PC-9 (cell line): ENCODE results near the gene SRPK2. TPM values are rescaled to one million over a fixed set of nuclear protein-coding genes. Genes with fewer than 3 reads are reported as not detected.

Experiments used
- BruUV-seq: library from RNA; stranded (reverse); fragments of 400-500 nt; replicated peaks from 2 replicates; lab custom pipeline; 2021; lab: Mats Ljungman, UMichigan
- CTCF ChIA-PET: fragments of 300-600 bp; sonication (Branson Sonifier 250); formaldehyde crosslinking; loops from one replicate; lab custom pipeline; 2022; ENCODE audit warnings: antibody characterized with exemption; lab: Charles Lee
- POLR2A ChIA-PET: fragments of 300-600 bp; sonication (Branson Sonifier 250); formaldehyde crosslinking; loops from one replicate; lab custom pipeline; 2022; ENCODE audit warnings: antibody characterized with exemption; ENCODE audit not compliant: unreplicated experiment; lab: Charles Lee
- DNase-seq, 2 experiments: peaks; one replicate each; pipeline versions ENCODE4 v3.0.0 to v3.0.0-alpha.2; 2015 to 2022; ENCODE audit warnings: mixed read lengths in 1 of 2
- H2AFZ ChIP-seq: fragments of 200-600 bp; sonication (generic); 2 replicates; pipeline ENCODE4 v1.8.1; 2017; ENCODE audit warnings: antibody characterized with exemption
- H3F3A ChIP-seq: fragments of 200-600 bp; sonication (generic); 2 replicates; pipeline ENCODE4 v1.8.1; 2017; ENCODE audit warnings: antibody characterized with exemption, mild to moderate bottlenecking, low read depth; ENCODE audit not compliant: insufficient read depth
- H3K27ac ChIP-seq: fragments of 200-600 bp; sonication (generic); 2 replicates; pipeline ENCODE4 v1.6.1; 2016; ENCODE audit warnings: mixed run types
- H3K27me3 ChIP-seq: fragments of 200-600 bp; sonication (generic); 2 replicates; pipeline ENCODE4 v1.6.1; 2016; ENCODE audit warnings: low read depth, mixed run types; ENCODE audit not compliant: insufficient read depth
- H3K36me3 ChIP-seq: fragments of 200-600 bp; sonication (generic); 2 replicates; pipeline ENCODE4 v1.6.1; 2016; ENCODE audit warnings: low read depth, mixed run types
- H3K4me1 ChIP-seq: fragments of 200-600 bp; sonication (generic); replicated peaks from 2 replicates; pipeline ENCODE4 v1.6.1; 2016; ENCODE audit warnings: mixed run types; ENCODE audit not compliant: insufficient read depth
- H3K4me2 ChIP-seq: fragments of 200-600 bp; sonication (generic); 2 replicates; pipeline ENCODE4 v1.6.1; 2017; ENCODE audit warnings: mixed run types
- H3K4me3 ChIP-seq: fragments of 200-600 bp; sonication (generic); 2 replicates; pipeline ENCODE4 v1.6.1; 2016; ENCODE audit warnings: mixed run types
- H3K79me2 ChIP-seq: fragments of 200-600 bp; sonication (generic); 2 replicates; pipeline ENCODE4 v1.6.1; 2017; ENCODE audit warnings: low read depth, mixed run types
- H3K9me2 ChIP-seq: fragments of 200-600 bp; sonication (generic); 2 replicates; pipeline ENCODE4 v1.8.1; 2017; ENCODE audit warnings: mild to moderate bottlenecking; ENCODE audit not compliant: insufficient read depth
- H3K9me3 ChIP-seq: fragments of 200-600 bp; sonication (generic); 2 replicates; pipeline ENCODE4 v1.8.1; 2016; ENCODE audit warnings: low read depth; ENCODE audit not compliant: insufficient read depth
- H4K20me1 ChIP-seq: fragments of 200-600 bp; sonication (generic); 2 replicates; pipeline ENCODE4 v1.8.1; 2017; ENCODE audit not compliant: insufficient read depth
- EZH2 ChIP-seq: fragments of 200-600 bp; sonication (generic); IDR thresholded peaks from 2 replicates; pipeline ENCODE4 v1.8.0; 2017; ENCODE audit warnings: antibody characterized with exemption, low read depth
- intact Hi-C: fragments of 100-400 bp; cut with micrococcal nuclease; formaldehyde crosslinking; loops from one replicate; pipeline ENCODE4 v1.10.0; 2022; ENCODE audit not compliant: unreplicated experiment
- total RNA-seq: library from RNA; stranded (reverse); gene quantifications from 2 replicates; pipeline ENCODE4 v1.2.3, GENCODE V29; 2021
- TF ChIP-seq, protein P1 (sequence below): fragments of 200-600 bp; sonication (generic); conservative IDR thresholded peaks from 2 replicates; pipeline ENCODE4 v1.6.1; 2017; ENCODE audit warnings: mixed run types, antibody characterized with exemption, mild to moderate bottlenecking, moderate library complexity

Gene SRPK2
- total RNA-seq, 1 experiment from 2014 or later = 60.6 TPM

DNA sequence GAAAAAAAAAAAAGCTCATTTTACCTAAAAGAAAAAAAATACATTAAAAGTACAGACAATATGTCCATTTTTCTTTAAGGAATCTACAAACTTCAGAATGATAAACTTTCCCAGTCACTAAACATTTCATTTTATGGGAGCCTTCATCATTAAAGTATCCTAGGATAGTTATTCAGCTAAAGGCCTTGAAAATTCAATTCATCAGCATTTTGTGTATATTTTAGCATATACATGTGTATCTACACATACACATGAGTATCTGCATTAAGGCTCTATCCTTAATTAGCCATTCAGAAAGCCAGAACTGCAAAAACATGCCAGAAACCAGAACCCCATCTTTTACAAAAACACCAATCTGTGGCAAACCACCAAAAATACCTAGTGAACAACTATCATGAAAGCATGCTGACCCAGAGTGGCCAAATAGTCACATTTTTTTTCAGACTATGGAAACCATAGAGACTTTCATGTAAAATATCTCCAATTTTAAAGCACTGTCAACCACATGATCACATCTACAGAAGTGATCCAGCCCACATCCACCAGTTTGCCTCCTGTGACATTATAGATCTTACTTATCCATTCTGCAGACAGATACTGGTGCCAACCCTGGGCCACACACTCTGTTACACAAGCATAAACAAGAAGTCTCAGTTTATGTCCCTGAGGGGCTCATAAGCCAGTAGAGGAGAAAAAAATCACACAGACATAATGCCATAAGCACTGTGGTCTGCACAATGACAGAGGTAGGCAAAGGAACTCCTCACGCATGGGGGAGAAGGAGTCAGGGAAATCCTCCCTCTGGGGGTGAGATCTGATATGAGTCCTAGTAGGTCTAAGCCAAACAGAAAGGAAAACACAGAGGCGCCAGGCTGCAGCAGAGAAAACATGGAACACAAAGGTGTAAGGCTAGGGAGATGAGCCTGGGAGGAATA is 79.2 kb downstream of the SRPK2 start:
- H3K27ac ChIP-seq = no peak overlapping the region
- no peak overlapping the region for H2AFZ ChIP-seq
- no peak for DNase-seq
- no peaks in the 10 kb centered on the region for H3K9me2 ChIP-seq
- TF ChIP-seq, protein P1, sequence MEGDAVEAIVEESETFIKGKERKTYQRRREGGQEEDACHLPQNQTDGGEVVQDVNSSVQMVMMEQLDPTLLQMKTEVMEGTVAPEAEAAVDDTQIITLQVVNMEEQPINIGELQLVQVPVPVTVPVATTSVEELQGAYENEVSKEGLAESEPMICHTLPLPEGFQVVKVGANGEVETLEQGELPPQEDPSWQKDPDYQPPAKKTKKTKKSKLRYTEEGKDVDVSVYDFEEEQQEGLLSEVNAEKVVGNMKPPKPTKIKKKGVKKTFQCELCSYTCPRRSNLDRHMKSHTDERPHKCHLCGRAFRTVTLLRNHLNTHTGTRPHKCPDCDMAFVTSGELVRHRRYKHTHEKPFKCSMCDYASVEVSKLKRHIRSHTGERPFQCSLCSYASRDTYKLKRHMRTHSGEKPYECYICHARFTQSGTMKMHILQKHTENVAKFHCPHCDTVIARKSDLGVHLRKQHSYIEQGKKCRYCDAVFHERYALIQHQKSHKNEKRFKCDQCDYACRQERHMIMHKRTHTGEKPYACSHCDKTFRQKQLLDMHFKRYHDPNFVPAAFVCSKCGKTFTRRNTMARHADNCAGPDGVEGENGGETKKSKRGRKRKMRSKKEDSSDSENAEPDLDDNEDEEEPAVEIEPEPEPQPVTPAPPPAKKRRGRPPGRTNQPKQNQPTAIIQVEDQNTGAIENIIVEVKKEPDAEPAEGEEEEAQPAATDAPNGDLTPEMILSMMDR = no peak
- TF ChIP-seq EZH2 = no peak
- H3K27me3 ChIP-seq = no peaks in the 10 kb centered on the region
- peaks cover 6% of the 10 kb centered on the region; the same call in 1 of the 2 replicates for H4K20me1 ChIP-seq
- no peaks in the 10 kb centered on the region for H3F3A ChIP-seq
- no peaks in the 10 kb centered on the region for H3K9me3 ChIP-seq
- intact Hi-C loops = loop anchor here (10.0 kb wide), 1 partner anchor 175 kb away; no protein-coding TSS in a partner anchor
- CTCF ChIA-PET = interaction anchor here (0.6 kb wide), 1 partner anchor 231 kb away, joined by 4 read pairs; no protein-coding TSS in a partner anchor
- H3K4me3 ChIP-seq = no peak overlapping the region
- H3K4me2 ChIP-seq = no peak overlapping the region
- POLR2A ChIA-PET = interaction anchor here (0.8 kb wide), 1 partner anchor 281 kb away, joined by 7 read pairs; no protein-coding TSS in a partner anchor
- H3K4me1 ChIP-seq = peaks cover 10% of the 10 kb centered on the region
- no TSS peak for BruUV-seq
- H3K36me3 ChIP-seq = no peaks in the 10 kb centered on the region
- peaks cover 27% of the 10 kb centered on the region; the same call in 1 of the 2 replicates for H3K79me2 ChIP-seq

DNA sequence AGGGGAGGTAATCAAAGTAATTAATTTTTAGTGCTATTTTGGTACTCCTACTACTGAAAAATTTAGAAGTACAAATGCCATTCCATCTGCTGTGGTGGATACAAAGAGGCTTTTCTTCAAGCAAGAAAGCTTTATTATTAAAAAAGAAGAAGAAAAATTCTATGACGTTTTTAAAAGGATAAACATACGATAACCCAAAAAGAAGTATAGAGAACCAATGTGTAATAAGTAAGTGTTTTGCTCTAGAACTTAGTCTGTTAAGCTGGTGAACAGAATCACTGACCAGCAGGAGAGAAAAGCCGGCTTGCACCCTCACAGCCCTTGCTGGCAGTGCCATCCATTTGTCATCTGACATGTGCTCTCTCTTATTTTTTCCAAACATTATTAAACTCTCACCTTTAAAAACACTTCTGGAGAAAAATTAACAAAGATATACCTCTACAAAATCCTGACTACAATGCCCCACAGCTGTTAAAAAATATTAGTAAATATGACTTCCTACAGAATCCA is 81.5 kb downstream of the SRPK2 start:
- TF ChIP-seq, protein P1 = no peak
- TF ChIP-seq EZH2 = no peak
- no peak overlapping the region for H3K27ac ChIP-seq
- H4K20me1 ChIP-seq = no peaks in the 10 kb centered on the region
- H3F3A ChIP-seq = no peaks in the 10 kb centered on the region
- no peaks in the 10 kb centered on the region for H3K9me3 ChIP-seq
- no TSS peak for BruUV-seq
- ChIA-PET POLR2A (no interaction called here), CTCF (interaction anchor here (0.6 kb wide), 1 partner anchor 209 kb away, joined by 3 read pairs; no protein-coding TSS in a partner anchor)
- intact Hi-C loops = no loop called here
- no peak overlapping the region for H3K4me3 ChIP-seq
- H2AFZ ChIP-seq = no peak overlapping the region
- no peaks in the 10 kb centered on the region for H3K27me3 ChIP-seq
- no peaks in the 10 kb centered on the region for H3K9me2 ChIP-seq
- DNase-seq = no peak
- H3K4me2 ChIP-seq = no peak overlapping the region
- no peaks in the 10 kb centered on the region for H3K36me3 ChIP-seq
- H3K79me2 ChIP-seq = peaks cover 9% of the 10 kb centered on the region
- H3K4me1 ChIP-seq = no peaks in the 10 kb centered on the region

DNA sequence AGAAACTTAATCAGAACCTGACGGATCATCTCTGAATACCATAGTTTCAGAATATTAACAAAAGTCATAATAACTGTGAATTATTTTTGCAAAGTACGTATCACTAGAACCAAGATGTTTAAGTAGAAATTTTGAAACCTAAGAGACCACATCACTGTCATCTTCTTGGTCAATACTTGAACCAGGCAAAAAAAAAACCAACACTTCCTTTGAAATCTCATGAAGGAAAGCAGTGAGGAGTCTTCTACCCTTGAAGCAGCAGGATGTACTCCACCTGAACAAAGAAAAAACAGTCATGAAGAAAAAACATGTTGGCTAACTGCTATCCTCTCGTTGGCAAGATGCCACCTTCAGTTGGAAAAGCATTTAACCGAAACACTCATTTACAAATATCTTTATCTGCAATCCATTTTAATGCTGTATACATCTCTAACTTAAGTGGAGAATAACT is 82.4 kb downstream of the SRPK2 start:
- H4K20me1 ChIP-seq = no peaks in the 10 kb centered on the region
- H3K27ac ChIP-seq = no peak overlapping the region
- intact Hi-C loops = no loop called here
- no peak overlapping the region for H2AFZ ChIP-seq
- BruUV-seq = no TSS peak
- no peak overlapping the region for H3K4me3 ChIP-seq
- ChIA-PET POLR2A (interaction anchor here (0.6 kb wide), 1 partner anchor 81 kb away, joined by 5 read pairs; no protein-coding TSS in a partner anchor), CTCF (no interaction called here)
- no peaks in the 10 kb centered on the region for H3F3A ChIP-seq
- no peaks in the 10 kb centered on the region for H3K4me1 ChIP-seq
- no peak overlapping the region for H3K4me2 ChIP-seq
- no peaks in the 10 kb centered on the region for H3K36me3 ChIP-seq
- TF ChIP-seq, protein P1 = no peak
- no peak for TF ChIP-seq EZH2
- H3K9me3 ChIP-seq = no peaks in the 10 kb centered on the region
- DNase-seq = no peak
- H3K27me3 ChIP-seq = no peaks in the 10 kb centered on the region
- peaks cover 6% of the 10 kb centered on the region; the same call in 1 of the 2 replicates for H3K79me2 ChIP-seq
- H3K9me2 ChIP-seq = no peaks in the 10 kb centered on the region
